H1 (cell line): ENCODE results near the gene TMEM169. TPM values are rescaled to one million over a fixed set of nuclear protein-coding genes. Genes with fewer than 3 reads are reported as not detected.

ENCODE experiments used
- CHD1 ChIP-seq: IDR thresholded peaks from 2 replicates; pipeline ENCODE4 v1.6.1; 2012; ENCODE audit warnings: low read depth, low read length, improper control_type of control experiment
- EZH2 ChIP-seq: fragments of 200-600 bp; sonication (generic); IDR thresholded peaks from 2 replicates; pipeline ENCODE4 v1.7.1; 2012; ENCODE audit warnings: low read depth, mild to moderate bottlenecking, moderate library complexity, low read length, inconsistent platforms; ENCODE audit not compliant: severe bottlenecking
- FOSL1 ChIP-seq: IDR thresholded peaks from 2 replicates; pipeline ENCODE4 v1.6.1; 2011; ENCODE audit warnings: mild to moderate bottlenecking, low read depth, low read length, moderate library complexity; ENCODE audit not compliant: insufficient read depth
- KDM5A ChIP-seq: fragments of 200-600 bp; IDR thresholded peaks from 2 replicates; pipeline ENCODE4 v1.7.1; 2012; ENCODE audit warnings: mild to moderate bottlenecking, low read length, inconsistent platforms, mixed read lengths
- RAD21 ChIP-seq, 2 experiments: IDR thresholded peaks in 1 of 2; conservative IDR thresholded peaks in 1 of 2; 2 replicates each; pipeline ENCODE4 v1.6.1; 2011; ENCODE audit warnings: low read depth in 2 of 2, low read length in 2 of 2, improper control_type of control experiment in 1 of 2, inconsistent platforms in 1 of 2, mild to moderate bottlenecking in 1 of 2, moderate library complexity in 1 of 2
- TCF12 ChIP-seq: IDR thresholded peaks from 2 replicates; pipeline ENCODE4 v1.6.1; 2011; ENCODE audit warnings: low read depth, mild to moderate bottlenecking, low read length
- polyA plus RNA-seq, 7 experiments: library from polyadenylated mRNA; depleted of rRNA in 3 of 7; stranded (reverse) in 5 of 7; unstranded in 2 of 7; fragments of >200 nt in 5 of 7; fragments of 200-250 nt in 2 of 7; gene quantifications; 1 replicate in 5 of 7; 2 replicates in 1 of 7; 4 replicates in 1 of 7; pipeline versions ENCODE4 v1.2.1 to v1.2.3, GENCODE V29; 2011 to 2013; ENCODE audit warnings: missing spikeins in 2 of 7, mixed read lengths in 2 of 7
- total RNA-seq: library from RNA; stranded (reverse); fragmentation: NEBNext Ultra II Directional; extraction: Animal tissue kit (Norgen Biotek cat#: 25700); gene quantifications from 2 replicates; pipeline ENCODE4 v1.2.1, GENCODE V29; 2021
- TF ChIP-seq, protein P1 (sequence below): IDR thresholded peaks from 2 replicates; pipeline ENCODE4 v1.6.1; 2011; ENCODE audit warnings: low read depth, mild to moderate bottlenecking, low read length; ENCODE audit not compliant: insufficient read depth
- TF ChIP-seq, protein P2 (sequence below): IDR thresholded peaks from 2 replicates; pipeline ENCODE4 v1.6.1; 2012; ENCODE audit warnings: inconsistent platforms

TMEM169 gene
- total and polyA plus RNA-seq, 2 of the 8 experiments (the other 6 are each of a cell fraction or from before 2014, with no cell fraction given) = 0.41 to 2.4 TPM

DNA sequence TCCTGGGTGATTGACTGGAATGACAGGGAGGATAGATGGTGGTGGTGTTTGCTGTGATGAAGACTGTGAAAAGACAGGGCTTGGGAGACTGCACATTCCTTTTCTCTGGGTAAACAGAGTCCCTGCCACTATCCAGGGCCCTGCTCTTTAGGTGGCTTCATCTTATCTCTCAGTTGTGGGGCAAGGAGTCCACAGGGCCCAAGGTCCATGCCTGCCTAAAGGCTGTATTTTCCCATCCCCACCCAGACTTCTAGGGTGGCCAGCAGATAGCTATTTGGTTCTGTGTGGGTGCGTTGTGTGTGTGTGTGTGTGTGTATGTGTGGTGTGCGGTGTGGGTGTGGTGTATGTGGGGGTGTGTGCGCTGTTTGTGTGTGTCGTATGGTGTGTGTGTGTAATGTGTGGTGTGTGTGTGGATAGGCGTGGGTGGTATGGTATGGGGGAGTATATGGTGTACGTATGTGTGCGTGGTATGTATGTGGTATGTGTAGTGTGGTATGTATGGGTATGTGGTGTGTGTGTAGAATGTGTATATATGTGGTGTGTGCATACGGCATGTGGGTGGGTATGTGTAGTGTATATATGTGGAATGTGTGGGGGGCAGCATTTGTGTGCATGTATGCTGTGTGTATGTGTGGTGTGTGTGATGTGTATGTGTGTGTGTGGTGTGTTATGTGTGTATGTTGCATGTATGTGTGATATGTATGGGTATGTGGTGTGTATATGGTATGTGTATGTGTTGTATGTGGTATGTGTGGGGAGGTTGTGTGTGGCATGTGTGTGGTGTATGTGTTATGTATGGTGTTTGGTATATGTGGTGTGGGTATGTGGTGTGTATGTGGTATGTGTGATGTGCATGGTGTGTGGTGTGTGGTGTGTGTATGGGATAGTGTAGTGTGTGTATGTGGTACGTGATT, 17.0 kb downstream of the TMEM169 start (continued):
- TF ChIP-seq, protein P1, sequence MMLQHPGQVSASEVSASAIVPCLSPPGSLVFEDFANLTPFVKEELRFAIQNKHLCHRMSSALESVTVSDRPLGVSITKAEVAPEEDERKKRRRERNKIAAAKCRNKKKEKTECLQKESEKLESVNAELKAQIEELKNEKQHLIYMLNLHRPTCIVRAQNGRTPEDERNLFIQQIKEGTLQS = no peak
- TF ChIP-seq, protein P2, sequence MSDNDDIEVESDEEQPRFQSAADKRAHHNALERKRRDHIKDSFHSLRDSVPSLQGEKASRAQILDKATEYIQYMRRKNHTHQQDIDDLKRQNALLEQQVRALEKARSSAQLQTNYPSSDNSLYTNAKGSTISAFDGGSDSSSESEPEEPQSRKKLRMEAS = no peak
- TF ChIP-seq EZH2 = no peak
- no peak for TF ChIP-seq FOSL1
- TF ChIP-seq TCF12 = no peak
- TF ChIP-seq CHD1 = no peak
- TF ChIP-seq KDM5A = no peak
- no peak for TF ChIP-seq RAD21 (IDR thresholded peaks at IDR 0.05 in 1 of 2, conservative IDR thresholded peaks at IDR 0.05 in 1 of 2; ENCODE audit: low read depth in 2 of 2, low read length in 2 of 2)
- TF ChIP-seq, all 59 proteins: peak for 0
